Upper lobe of left lung (tissue), 4 donors: ENCODE data around the gene NAV2.

Experiments
- CTCF ChIP-seq, 6 experiments: fragments of 450-650 bp in 4 of 6; fragments of 200-600 bp in 2 of 6; sonication (generic) in 2 of 6; IDR thresholded peaks; one replicate each; pipeline ENCODE4 v1.5.1; 2016 to 2019; ENCODE audit warnings: antibody characterized with exemption in 6 of 6
- POLR2A ChIP-seq, 4 donors: fragments of 450-650 bp; IDR thresholded peaks; one replicate each; pipeline ENCODE4 v1.5.1; 2016 to 2017; ENCODE audit warnings: antibody characterized with exemption in 4 of 4, mild to moderate bottlenecking in 2 of 4
- POLR2AphosphoS5 ChIP-seq, 2 donors: sonication (generic); formaldehyde crosslinking; IDR thresholded peaks; one replicate each; pipeline ENCODE4 v1.5.1; 2017; ENCODE audit warnings: antibody characterized with exemption in 2 of 2

GRCh38 chr11:19906126-19906525 is 193.5 kb downstream of the NAV2 start:
- TF ChIP-seq CTCF (IDR thresholded peaks at IDR 0.05) (no peak), POLR2A (IDR thresholded peaks at IDR 0.05) (no peak), POLR2AphosphoS5 (IDR thresholded peaks at IDR 0.05) (no peak)
